ENCODE measurements around the gene PHAF1.

The PHAF1 gene

DNA sequence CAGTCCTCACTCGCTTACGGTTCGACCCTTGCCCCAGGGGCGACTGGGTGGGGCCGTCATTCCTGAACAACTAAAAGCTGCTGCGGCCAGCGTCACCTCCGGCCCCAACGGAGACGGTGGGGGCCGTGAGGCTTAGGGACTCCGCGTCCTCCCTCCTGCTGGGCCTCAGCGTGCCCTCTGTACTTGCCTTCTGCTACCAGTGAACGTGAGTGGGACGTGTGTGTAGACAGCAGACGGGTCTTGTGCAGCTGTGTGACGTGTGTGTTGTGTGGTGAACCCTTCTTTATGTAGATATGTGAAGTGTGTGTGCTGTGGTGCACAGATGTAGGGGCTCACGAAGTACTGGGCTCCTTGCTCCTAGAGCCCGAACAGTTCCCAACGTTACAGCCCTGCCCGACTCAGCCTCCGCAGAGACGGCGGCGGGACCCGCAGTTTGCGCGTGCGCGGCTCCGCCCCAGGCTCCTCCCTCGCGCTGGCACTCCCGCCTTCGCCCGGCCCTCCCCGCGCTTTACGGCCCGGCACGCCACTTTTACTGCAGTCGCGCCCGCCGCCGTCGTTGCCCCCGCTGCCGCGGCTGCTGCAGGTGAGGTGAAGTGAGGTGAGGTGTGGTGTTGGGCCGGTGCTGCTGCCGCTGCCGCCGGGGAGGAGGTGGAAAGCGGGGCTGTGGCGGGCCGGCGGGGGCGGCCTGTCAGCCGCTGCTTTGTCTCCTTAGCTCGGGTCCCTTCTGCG lies at the start of gene PHAF1:
TSS of gene PHAF1 (plus strand) at position 535 of the 729 bp plus-strand sequence. CDS start 235 bp downstream, outside the sequence.
- peak; percentile 48 for DNase-seq

DNA sequence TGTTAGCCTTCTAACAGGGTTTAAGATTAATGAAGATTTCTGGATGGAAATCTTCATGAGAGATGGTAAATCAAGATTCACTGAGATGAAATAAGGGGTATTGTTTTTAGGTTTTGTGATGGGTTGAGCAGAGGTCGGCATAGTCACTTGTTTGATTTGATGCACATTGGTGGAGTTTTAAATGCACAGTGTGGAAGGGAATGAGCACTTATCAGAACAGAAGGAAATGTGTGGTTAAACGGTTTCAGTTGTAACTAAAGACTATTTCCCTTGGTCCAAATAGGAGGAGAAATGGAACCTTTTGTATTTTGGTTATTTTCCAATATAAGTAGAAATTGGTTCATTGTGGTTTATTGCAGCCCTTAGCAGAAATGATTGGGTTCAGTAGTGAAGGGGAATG lies 46.7 kb upstream of the PHAF1 start:
- no peak for DNase-seq

DNA sequence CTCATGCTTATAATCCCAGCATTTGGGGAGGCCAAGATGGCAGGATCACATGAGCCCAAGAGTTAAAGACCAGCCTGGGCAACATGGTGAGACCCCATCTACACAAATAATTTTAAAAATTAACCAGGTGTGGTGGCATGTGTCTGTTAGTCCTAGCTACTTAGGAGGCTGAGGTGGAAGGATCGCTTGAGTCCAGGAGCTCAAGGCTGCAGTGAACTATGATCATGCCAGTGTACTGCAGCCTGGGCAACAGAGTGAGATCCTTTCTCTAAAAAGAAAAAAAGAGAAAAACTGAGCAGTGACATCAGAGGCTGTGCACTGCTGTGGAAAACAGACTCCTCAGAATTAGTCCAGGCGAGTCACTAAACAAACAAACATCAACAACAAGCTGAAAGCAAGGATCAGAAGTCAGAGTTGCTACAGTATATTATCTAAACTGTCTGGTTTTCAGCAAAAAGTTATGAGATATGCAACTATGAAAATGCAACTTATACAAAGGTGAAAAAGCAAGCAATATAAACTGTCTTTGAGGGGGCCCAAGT lies 41.5 kb upstream of the PHAF1 start:
- DNase-seq: no peak

DNA sequence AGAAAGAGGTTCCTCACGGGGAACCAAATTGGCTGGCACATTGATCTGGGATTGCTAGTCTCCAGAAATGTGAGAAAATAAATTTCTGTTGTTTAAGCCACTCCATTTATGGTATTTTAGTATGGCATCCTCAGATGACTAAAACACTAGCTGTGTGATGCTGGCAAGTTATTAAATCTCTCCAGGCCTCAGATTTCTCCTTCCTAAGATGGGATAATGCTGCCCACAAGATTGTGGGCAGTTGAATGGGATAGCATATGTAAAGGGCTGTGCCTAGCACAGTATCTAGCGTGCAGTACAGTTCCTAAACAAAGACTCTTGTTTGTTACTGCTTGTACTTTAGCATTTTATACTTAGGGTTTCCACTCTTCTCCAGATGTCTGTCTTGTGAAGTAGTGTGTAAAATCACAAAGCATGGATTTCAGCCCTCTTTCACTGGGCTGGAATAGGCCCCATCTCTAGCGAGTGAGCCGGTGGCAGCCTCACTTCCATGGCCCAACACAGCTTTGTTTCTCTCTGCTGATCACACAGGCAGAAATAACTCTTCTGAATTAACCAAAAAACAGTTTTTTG lies 38.2 kb upstream of the PHAF1 start:
- DNase-seq: no peak

DNA sequence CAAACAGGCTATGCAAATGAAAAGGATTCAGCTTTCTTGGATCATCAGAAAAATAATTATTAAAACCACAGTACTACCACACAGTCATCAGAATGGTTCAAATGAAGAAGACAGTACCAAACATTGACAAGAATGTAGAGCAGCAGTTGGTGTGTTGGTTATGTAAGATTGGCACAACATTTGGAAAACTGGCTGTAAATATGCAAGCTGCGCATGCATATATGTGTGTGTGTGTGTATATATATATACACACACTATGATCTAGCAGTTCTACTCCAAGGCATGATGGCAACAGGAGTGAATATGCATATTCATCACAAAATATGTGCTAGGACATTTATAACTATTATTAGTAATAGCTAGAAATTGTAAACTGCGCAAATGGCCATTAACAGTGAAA lies 34.4 kb upstream of the PHAF1 start:
- no peak for DNase-seq

DNA sequence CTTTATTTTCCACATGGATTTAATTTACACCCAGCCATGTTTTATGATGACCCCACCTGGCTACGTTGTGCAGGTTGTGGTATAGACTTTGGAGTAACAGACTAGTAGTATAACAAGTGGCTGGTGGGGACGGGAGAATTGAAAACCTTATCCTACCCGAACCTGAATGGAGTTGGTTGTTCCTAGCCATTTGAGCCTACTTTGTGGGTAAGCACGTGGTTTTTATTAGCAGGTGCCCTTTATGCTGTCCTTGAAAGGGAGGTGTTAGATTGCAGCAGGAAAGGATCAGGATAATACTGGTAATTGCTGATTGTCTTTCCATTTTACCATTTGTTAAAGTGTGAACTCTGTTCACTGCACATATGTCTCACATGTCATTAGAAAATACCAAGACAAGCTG lies 31.9 kb upstream of the PHAF1 start:
- DNase-seq: no peak

DNA sequence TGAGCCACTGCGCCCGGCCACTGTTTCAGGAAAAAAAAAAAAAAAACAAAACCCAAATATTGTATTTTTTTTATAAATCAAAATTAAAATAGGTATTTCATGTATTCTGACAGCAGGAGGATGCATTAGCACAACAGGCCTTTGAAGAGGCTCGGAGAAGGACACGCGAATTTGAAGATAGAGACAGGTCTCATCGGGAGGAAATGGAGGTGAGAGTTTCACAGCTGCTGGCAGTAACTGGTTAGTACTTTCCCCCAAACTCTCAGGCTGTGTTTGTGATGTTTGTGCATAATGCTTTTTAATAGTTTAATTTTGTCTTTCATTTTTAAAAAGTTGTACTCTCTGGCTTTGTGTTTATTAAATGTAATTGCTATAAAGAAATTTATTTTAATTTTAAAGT lies 27.6 kb upstream of the PHAF1 start:
- no peak for DNase-seq

DNA sequence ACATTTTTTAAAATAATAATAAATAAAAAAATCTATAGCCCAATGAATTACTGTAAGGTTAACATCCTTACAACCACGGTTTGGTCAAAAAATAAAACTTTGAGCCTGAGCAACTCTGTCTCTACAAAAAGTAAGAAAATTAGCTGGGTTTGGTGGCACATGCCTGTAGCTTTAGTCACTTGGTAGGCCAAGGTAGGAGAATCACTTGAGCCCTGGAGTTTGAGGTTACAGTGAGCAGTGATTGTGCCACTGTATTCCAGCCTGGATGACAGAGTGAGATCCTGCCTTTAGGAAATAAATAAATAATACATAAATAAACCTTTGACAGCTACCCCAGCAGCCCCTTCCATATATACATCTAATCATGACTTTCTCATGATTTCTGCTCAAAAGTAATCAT lies 26.9 kb upstream of the PHAF1 start:
- DNase-seq: no peak

DNA sequence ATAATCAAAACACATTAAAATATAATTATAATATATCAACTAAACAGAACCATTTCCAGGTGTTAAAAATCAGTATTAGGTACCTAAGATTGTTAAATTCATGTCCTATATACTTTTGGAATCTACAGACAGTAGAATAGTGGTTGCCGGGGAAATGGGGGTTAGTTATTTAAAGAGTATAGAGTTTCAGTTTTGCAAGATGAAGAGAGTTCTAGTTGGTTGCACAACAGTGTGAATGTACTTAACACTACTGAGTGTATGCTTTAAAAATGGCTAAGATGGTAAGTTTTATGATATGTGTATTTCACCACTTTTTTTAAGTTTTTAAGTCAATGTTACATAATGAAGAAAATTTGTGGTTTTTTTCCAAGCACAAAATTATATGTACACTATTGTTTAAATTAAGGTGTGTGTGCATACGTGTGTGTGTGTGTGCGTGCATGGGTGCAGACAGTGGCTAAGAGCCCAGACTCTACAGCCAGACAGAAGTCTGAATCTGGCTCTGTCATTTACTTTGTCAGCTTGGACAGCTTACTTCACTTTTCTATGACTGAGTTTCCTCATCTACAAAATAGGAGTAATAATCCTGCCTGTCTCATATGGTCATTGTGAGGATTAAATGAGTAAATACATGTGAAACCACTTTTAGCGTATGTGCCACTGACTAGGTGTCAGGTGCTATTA lies 25.3 kb upstream of the PHAF1 start:
- DNase-seq: no peak

DNA sequence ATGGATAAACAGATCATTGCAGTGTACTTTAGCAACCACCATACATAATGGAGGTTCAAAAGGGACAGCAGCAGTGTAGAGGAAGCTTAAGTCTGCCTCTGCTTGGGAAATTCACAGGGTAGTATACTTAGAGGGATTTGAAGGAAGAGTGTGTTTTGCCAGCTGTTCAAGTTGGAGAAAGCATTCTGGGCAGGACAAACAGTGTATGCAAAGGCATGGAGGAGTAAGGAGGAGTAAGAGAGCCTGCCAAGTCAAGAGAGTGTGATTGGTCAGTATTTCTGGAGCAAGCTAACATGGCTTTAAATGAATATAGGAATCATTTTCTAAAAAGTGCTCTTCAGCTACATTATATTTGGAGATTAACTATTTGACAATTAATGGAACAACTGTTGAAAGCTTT lies 22.9 kb upstream of the PHAF1 start:
- no peak for DNase-seq

DNA sequence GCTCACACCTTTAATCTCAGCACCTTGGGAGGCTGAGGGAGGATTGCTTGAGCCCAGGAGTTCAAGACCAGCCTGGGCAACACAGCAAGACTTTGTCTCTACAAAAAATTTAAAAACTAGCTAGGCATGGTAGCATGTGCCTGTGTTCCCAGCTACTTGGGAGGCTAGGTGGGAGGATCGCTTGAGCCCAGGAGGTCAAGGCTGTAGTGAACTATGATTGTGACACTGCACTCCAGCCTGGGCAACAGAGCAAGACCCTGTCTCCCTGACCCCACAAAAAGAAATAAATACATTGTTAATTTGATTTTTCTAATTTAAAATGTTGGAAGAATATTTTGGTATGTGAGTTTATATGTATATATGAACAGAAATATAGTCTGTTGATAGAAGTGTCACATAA lies 22.4 kb upstream of the PHAF1 start:
- DNase-seq: no peak

DNA sequence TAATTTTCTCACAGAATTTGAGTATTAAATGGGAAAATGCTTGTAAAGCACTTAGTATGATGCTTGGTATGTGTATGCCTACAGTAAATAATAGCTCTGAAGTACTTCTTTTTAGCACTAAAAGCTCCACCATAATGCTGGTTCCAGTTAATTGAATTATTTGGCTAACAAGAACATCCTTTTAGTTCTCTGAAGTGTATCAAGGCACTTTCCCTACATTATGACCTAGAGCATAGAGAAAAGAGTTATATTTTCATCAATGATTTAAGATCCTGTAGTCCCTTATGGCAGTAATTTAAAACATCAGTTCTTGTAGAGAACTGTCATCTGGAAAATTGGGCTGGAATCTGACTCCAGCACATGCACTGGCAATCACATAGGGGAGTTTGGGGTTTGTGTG lies 21.9 kb upstream of the PHAF1 start:
- no peak for DNase-seq

DNA sequence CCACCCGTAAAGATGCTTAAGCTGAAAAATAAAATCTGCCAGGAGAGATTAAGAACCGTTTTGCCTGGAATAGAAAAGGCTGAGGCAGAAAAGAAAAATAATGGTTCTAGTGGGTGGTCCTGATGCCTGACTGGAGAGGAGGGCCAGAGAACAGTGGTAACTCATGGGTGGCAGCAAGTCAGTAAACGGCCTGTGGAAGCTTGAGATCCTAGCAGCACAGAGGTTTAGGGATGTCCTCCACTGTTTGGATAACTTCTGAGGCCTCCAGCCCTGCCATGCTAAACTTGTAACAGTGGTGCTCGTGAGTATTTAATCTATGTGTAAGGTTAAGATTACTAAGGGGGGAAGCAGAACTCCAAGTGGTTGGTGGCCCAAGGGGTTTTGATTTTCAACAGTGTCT lies 21.2 kb upstream of the PHAF1 start:
- no peak for DNase-seq

DNA sequence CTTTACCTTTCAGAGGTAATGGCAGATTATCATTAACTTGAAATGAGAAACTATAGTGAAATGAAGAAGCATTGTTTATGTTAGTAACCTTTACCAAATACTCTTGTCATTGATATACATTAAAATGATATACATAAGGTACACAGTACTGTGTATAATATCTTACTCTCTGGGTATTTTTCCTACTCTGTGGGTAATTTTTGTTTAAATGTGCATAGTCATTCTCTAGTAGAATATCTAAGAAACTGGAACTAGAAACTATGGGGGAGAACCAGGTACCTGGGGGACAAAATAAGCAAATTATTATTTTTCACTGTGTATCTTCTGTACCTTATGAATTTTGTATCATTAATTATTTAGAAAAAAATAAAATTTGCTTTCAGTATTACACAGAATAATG lies 20.6 kb upstream of the PHAF1 start:
- DNase-seq: no peak

DNA sequence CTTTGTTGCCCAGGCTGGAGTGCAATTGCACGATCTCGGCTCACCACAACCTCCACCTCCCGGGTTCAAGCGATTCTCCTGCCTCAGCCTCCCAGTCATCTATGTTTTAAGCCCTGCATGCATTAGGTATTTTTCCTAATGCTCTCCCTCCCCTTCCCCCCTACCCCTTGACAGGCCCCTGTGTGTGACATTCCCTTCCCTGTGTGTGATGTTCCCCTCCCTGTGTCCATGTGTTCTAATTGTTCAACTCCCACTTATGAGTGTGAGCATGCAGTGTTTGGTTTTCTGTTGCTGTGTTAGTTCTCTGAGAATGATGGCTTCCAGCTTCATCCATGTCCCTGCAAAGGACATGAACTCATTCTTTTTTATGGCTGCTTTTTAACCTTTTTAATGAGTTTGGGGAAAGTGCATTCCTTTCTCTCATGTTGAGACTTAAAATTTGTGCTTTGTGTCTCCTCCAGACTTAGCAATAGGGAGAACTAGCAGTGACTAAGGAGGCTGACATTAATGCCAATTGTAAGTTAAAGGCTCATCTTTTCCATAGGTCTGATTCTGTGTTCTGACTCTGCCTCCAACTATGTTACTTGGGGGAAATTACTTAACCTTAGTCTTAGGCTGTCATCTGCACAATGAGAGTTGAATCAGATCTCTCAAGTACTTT lies 17.7 kb upstream of the PHAF1 start:
- DNase-seq: no peak

DNA sequence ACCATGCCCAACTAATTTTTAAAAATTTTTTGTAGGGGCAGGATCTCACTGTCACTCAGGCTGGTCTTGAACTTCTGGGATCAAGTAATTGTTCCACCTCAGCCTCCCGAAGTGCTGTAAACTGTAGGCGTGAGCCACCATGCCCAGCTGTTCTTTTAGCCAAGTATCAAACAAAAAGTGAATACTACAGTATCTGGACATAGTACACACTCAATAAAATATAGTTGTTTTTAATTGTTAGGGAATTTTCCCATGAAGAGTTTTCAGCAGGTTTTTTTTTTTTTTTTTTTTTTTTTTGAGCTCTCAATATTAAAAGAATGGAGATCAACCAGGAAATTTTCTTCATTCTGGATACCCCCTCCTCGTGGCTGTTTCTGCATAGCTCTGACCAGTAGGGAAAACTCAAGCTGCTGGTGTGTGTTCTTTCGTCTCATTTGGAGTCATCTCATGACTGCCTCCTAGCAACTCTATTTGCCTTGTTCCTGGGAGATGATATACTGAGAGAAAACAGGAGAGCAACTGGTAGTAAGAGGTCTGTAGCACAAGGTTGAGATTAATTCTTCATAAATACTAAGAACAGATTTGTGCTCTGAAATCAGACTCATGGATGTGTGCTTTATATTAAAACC lies 16.5 kb upstream of the PHAF1 start:
- DNase-seq: no peak

DNA sequence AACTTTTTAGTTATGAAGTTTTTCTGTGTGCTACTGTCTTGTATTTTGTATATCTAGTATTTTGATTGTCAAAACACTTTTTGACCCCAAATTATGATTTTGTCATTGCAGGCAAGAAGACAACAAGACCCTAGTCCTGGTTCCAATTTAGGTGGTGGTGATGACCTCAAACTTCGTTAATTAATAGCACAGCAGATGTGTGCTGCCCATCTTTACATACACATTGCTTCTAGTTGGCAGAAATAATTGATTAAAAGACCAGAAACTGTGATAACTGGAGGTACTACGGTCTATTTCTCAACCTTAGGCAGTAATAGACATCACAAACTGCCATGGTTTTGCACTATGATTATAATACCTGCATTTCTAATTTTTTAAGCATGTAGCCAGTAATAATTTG lies 11.1 kb upstream of the PHAF1 start:
- no peak for DNase-seq

DNA sequence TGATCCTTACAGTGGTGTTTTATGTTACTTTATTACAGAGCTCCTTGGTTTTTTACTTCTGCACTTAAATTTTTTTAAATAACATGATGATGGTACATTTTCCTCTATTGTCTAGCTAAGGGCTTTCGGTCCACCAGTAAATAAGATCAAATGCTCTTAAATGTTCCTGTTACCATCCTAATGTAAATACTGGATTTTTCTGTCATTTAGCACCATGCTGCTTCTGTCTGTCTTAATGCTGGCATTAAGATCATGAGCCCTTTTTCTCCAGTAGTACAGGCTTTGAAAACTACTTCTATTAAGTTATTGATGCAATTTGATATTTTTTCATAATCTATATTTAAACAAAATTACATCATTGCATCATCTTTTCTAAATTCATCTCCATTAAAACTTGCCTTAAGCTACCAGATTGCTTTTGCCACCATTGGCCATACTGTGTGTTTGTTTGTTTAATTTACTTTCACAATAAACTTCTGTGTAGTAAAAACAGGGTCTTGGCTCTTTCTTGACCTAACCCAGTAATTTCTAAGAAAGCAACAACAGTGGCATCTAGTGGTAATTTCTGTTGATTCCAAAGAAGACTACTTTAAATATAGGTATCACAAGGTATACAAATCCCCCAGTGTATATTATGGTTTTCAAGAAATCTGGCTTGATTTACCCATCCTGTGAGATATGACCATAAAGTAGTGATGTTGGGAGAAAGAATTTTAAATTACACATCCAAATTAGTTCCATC lies 9.0 kb upstream of the PHAF1 start:
- no peak for DNase-seq

DNA sequence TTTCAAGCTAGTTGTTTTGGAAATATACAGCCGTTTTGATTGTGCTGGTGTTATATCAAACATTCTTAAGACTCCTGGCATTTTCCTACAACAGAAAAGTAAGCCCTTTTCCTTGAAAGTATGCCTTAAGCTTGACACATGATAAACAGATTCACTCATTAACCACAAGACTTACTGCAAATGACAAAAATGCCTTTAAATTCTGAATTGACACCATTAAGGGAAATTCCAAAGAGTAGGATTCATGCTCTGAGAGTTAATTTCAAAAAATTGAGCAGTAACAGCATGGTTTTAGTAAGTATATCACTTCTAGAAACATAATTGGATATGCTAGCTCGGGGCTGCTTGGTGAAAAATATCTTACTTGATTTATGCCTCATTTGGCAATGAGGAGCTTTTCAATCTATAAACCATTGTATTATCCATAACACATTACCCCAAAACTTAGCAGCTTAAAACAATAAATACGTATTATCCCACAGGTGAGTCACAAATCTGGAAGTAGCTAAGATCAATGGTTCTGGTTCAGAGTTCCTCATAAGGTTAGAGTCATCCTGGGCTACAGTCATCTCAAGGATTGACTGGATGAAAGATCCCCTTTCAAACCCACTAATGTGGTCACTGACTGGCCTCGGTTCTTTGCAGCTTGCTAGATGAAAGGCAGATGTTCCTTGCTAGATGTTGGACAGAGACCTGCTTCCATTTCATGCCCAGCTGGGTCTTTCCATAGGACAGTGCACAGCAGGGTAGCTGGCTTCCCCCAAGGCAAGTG lies 8.2 kb upstream of the PHAF1 start:
- DNase-seq: no peak

DNA sequence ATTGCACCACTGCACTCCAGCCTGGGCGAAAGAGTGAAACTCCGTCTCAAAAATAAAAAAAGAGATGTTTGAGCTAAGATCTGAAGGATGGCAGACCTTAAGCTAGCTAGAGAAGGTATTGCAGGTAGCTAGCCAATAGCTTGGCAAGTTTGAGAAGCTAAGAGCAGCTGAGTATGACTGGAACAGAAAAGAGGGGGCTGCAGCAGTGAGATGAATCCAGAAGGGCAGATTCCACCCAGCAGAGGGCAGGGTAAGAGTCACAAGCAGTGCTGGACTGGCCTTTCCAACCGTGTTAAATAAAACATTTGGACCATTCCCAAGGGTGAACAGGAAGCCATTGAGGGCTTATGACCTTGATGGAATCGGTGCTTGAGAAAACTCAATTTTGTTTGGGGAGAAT lies 5.7 kb upstream of the PHAF1 start:
- no peak for DNase-seq

DNA sequence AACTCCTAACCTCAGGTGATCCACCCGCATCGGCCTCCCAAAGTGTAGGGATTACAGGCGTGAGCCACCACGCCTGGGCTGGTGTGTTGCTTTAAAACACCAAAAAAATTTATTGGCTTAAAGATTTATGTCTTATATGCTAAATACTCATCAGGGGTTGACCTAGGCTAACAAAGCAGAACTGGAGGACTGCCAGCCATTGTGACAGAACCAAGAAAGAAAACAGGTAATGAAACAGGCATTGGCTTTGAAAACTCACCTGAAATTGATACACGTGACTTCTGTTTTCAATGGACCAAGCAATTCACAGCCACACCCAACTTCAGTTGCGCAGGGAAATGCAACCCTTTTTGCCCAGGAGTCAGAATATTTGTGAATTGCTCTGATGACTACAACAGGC lies 4.9 kb upstream of the PHAF1 start:
- DNase-seq: no peak

DNA sequence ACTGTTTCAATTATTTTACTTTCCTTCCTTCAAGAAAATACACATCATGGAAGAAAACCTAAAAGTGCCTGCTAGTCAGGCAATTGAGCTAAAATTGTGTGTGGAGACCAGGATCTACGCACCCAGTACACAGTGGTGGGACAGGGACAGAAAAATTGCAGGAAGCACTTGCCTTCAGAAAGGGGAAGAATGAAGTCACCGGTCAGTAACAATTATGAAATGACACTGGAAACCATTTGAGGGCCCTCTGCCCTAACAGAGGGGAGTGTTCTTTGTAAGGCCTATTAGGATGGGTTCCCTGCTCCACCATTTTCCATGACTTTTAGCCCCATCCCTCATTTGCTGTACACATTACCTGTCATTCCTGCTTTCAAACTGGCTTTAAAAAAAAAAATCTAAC lies 4.5 kb upstream of the PHAF1 start:
- DNase-seq: no peak
